GM12891 (cell line): ENCODE measurements around the gene MYCBPAP.

Experiments used
- PAX5 ChIP-seq: IDR thresholded peaks from 2 replicates; pipeline ENCODE4 v1.6.1; 2011; ENCODE audit warnings: low read length, moderate library complexity, mild to moderate bottlenecking; ENCODE audit not compliant: insufficient read depth, severe bottlenecking
- POLR2A ChIP-seq: IDR thresholded peaks from 2 replicates; pipeline ENCODE4 v1.6.1; 2011; ENCODE audit warnings: low read depth, low read length, control low read depth
- POLR2AphosphoS5 ChIP-seq: IDR thresholded peaks from 2 replicates; pipeline ENCODE4 v1.6.1; 2011; ENCODE audit warnings: low read depth, low read length, control low read depth
- POU2F2 ChIP-seq: IDR thresholded peaks from 2 replicates; pipeline ENCODE4 v1.6.1; 2011; ENCODE audit warnings: low read depth, mild to moderate bottlenecking, control low read depth, low read length, moderate library complexity
- SPI1 ChIP-seq: IDR thresholded peaks from 2 replicates; pipeline ENCODE4 v1.6.1; 2011; ENCODE audit warnings: low read depth, low read length, control low read depth
- TAF1 ChIP-seq: IDR thresholded peaks from 2 replicates; pipeline ENCODE4 v1.6.1; 2011; ENCODE audit warnings: low read depth, low read length, control low read depth

DNA sequence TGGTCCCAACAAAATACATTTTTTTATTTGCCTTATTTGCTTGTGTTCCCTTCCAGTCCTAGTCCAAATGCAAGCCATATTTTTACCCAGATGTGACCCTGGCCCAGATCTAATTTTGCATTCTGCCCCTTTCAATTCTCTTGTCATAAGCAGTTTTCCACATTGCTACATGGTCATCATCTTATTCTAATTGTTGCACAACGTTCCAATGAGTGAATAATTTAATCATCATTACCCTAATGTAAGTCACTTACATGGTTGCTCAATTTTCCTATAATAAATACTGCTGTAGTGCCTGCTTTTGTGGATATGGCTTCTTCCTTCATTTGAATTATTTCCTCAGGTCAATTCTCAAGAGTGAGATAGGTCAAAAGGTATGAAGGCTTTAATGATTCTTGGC is 16.7 kb upstream of the MYCBPAP start:
- TF ChIP-seq POLR2A (no peak), PAX5 (no peak), POLR2AphosphoS5 (no peak), TAF1 (no peak), POU2F2 (no peak), SPI1 (no peak)
